Muscle of arm (tissue), 12 donors: ENCODE measurements around the gene KNDC1. TPM values are rescaled to one million over a fixed set of nuclear protein-coding genes. Genes with fewer than 3 reads are reported as not detected.

ENCODE experiments used
- DNase-seq: peaks from one replicate; pipeline ENCODE4 v3.0.0-alpha.2; 2013
- polyA plus RNA-seq, 12 donors: library from polyadenylated mRNA; unstranded; fragments of 120-200 nt; gene quantifications; one replicate each; pipeline ENCODE4 v1.2.1, GENCODE V29; 2013; ENCODE audit not compliant: insufficient read length in 12 of 12

The KNDC1 gene
- polyA plus RNA-seq, 12 donors, result 1.8 to 10.1 (median 5.3) TPM; not detected in 1

DNA sequence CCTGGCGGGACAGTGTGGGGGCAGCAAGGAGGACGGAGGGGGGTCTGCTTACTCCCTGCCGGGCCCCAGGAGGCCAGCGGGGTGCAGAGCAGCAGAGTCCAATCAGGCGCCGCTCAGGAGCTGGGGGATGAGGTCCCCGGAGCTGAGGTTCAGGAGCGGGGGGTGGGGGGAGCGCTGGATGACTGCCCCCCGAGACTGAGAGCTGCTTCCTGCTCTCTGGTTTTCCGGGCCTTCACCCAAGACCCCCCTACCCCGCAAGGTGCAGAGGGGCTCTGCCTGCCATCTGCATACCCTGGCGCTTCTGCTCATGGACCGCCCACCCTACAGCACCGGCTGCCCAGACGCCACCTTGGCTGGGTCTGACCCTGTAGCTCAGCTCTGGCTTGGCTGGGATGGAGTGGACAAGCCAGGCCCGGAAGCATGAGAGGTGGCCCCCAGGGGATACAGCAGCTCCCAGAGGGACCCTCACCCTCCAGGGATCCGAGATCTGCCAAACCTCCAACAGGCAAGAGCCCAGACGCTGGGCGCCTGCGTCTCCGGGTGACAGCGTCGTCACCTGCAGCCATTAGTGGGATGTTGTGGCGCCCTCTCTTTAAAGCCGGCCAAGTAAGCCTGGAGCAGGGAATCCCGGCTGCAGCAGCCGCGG, 930 bp downstream of the KNDC1 start:
- no peak for DNase-seq

DNA sequence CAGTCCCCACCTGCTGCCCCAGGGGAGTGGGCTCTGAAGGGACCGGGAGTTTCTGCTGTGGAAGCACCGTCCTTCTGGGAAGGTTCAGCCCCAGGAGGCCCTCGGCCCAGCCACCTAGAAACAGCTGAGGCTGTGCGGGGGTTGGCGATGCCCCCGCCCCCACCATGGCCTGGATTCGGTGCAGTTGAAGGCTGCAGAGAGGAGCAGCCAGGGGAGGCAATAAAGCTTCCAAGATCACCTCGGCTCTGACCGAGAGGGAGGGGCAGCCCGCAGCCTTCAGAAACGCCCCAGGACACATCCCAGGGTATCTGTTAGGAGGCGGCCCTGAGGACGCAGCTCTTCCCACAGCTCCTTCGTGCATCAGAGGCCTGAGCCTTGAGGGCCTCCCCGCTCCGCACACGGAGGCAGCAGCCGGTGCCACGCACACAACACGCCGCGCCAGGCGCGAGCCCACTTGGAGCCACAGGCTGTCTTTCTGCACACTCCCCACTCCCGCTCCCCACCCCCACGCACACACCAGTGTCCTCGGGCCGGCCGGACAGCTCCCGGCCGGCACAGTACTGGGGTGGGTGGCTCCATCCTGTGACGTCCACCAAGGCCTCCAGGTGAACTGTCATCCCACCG, 1.6 kb downstream of the KNDC1 start:
- DNase-seq, result no peak

DNA sequence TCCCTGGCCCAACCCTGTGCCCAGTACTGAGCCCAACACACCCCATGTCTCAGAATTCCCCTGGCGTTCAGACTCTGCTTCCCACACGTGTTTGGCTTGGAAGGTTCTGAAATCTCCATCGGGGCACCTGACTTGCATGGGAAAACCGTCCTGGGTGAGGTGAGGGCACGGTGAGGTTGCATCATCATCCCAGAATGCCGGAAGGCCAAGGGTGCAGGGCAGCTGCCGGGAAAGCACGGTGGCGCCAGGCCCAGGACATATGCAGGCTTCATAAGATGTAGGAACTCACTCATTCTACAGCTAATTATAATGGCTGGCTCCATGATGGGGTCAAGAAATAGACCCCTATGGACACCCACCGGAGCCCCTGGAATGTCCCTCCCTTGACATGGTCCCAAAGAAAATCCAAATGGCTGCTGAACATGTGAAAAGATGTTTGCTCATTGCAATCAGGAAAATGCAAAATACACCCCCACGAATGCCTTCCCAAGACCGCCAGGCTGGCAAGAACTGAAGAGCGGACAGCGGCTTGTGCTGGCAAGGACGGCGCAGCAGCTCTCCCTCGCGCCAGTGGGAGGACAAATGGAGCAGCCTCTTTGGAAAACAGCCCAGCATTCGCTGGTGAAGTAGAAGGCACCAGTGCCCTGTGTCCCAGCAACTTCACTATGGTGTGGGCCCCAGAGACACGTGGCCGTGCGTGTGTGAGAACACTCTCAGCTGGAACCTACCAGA, 2.3 kb downstream of the KNDC1 start:
- no peak for DNase-seq

DNA sequence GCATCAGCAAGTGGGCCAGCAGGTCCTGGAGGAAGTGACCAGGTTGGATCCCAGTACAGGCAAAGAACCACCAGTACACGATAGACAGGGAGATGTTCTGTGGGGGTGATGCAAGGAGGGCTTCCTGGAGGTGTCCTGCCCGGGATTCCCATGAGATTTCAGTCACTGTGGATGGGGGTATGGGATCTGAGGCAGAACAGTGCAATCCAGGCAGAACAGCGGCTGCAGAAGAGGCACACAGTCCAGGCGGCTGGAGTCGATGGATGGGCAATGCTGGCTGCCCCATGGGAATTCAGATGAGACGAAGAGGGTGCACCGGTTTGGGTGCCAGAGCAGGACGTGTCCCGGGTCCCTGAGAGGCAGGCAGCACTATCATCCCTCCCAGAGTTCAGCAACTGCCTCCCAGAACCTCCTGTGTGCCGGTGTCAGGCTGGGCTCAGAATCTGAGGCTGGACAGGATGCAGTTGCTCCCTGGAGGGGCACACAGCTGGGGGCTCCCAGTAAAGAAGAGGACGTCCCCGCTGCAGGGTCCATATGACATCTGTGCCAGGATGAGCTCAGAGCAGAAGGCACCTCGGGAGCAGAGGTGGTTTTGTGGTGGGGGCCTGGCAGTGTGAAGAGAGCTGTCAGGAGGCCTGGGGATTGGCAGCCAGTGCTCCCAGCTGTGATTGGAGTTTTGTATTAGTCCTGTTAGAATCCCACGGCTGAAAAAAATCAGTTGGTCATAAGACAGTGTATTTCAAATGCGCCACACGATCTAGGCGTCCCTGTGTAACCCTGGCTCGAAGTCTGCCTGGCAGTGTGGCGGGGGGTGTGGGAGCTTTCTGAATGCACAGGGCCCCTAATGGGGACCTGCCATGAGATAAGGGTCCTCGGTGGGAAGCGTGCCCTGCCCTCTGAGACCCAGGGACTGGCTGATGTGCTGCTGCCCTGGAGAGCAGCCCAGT, 3.2 kb downstream of the KNDC1 start:
- DNase-seq, result no peak

DNA sequence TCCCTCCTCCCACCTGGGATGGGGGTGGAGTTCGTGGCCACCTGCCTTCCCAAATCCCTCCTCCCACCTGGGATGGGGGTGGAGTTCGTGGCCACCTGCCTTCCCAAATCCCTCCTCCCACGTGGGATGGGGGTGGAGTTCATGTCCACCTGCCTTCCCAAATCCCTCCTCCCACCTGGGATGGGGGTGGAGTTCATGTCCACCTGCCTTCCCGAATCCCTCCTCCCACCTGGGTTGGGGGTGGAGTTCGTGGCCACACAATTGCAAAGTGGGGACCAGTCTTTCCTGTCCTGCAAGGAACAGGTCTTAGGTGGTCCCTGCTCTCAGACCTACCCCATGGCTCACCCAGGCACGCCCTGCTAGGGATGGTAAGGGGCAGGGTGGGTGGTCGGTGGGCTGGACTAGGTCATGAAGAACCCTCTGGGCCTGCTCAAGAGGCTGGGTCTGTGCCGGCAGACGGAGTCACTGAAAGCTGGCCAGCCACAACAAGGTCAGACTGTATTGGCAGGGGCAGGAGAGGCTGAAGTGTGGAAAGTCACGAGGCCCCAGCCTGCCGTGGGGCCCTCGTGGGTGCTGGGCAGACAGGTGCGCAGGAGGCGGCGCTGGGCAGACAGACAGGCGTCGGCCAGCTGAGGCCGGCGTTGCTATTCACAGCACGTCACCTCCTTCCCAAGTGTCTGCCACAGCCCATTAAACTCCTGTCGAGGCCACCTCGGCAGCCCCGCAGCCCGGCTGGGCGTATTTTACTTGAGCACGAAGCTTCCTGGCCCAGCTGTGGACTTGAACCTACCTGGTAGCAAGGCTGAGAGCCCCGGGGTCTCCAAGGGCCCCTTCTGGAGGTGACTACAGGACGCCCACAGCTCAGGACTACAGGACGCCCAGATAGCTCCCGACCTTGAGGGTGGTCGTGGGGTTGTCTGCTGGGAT, 4.1 kb downstream of the KNDC1 start:
- DNase-seq, result no peak

DNA sequence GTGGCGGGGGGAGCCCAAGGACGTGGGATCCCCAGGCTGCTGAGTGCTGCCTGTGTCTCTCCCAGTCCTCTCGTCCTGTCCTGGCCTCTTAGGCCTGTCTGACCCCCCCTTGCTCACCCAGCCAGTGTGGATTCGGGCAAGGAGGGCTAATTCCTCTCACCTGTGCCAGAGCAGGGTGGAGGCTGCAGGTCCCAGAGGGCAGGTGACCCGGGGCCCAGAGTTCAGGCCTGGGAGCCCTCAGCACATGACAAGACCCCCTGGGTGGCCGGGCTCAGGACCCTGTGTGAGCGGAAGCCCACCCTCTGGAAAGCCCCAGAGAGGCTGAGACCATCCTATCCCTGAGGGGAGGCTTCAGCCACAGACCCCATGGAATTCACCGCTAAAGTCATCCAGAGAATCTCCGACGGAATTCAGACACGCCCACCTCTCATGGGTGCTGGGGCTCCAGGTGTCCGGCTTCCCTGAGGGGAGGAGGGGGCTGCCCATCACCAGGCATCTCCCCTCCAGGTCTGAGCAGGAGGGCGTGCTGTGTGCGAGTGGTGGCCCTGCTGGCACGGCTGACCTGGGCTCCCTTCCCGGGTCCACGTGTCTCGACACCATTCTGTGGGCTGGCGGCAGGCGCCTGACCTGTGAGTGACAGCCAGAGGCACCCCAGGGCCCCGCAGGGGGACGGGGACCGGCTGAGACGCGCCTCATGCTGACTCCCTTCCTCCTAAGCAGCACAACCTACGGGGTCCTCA, 5.0 kb downstream of the KNDC1 start:
- DNase-seq, result no peak

DNA sequence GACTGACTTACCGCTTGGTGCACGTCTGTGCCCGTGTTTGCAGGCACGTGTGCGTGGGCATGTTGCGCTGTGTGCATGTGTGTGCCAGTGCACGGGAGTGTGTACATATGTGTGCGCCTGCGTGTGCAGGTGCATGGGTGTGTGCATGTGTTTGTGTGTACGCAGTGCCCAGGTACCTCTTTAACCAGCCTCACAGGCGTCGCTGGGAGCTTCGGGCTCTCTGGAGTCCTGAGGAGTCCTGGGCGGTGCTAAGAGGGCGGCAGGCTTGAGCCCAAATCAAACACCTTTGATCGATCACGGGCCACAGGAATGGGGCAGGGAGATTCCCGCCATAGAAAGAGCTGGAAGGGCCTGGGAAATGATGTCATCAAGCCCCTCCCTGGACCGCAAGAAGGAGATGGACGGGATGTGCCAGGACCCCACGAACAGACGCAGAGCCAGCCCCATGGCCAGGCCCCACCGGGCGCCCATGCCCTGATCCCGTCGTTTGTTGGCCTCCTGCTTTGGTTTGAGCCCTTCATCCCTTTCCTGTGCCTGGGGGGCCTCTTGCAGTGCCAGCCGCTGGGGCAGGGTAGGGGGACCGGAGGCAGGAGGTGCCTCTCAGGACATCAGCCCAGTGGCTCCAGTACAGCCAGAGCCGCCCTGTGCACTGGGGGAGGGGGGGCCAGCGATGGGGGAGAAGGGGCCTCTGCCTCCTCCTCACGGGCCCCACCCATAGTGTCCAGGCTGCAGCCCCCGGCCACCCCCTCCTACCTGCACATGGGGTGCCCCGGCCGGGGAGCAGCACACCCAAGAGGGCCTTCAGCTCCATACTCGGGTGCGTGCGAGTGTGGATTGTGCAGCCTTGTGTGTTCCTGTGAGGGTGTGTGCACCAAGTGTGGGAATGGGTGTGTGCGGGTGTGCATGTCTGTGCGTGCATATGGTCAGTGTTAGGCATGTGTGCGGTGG, 5.8 kb downstream of the KNDC1 start:
- DNase-seq, result no peak

DNA sequence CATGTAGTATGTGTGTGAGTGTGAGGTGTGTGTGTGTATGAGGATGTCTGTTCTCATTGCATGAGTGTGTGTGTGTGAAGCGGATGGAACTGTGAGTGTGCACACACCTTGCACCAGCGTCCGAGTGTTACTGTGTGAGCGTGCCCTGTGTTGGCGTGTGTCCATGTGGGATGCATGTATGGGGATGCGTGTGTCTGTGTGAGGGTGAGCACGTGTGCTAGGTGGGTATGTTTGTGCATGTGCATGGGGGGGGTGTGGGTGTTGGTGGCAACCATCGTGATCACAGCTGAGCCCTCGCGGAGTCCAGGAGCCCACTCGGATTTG, 6.4 kb downstream of the KNDC1 start:
- no peak for DNase-seq

DNA sequence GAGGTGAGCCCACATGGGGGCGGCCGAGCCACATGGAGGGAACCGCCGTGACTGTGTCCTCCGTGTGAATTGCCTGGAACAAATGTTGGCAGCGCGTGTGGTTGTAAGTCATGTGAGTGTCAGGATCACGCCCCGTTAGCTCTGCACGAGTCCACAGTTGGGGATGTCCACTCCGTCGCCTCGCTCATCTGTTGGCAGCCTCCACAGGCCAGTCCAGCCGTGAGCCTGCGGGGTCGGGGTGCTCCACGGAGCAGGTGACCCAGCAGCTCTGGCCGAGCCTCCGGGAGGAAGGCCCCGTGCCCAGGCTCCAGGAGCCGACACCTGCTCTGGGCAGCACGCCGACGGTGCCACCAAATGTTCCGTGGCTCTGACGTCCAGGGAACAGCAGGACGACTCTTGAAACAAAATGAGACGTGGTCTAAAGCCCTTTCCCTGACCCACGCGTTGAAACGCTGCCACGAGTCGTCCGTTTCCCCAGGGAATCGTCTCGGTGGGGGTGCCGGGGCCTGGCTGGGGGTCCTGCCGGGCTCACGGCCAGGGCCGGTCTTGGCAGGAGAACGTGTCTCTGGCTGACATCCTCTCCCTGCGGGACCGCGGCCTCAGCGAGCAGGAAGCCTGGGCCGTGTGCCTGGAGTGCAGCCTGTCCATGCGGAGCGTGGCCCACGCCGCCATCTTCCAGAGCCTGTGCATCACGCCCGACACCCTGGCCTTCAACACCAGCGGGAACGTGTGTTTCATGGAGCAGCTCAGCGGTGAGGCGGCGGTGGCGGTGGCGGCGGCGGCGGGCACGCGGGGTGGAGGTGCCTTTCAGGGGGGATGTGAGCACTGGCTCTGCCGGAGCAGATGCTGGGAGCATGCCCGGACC, 7.0 kb downstream of the KNDC1 start:
- DNase-seq, result peak; percentile 54

DNA sequence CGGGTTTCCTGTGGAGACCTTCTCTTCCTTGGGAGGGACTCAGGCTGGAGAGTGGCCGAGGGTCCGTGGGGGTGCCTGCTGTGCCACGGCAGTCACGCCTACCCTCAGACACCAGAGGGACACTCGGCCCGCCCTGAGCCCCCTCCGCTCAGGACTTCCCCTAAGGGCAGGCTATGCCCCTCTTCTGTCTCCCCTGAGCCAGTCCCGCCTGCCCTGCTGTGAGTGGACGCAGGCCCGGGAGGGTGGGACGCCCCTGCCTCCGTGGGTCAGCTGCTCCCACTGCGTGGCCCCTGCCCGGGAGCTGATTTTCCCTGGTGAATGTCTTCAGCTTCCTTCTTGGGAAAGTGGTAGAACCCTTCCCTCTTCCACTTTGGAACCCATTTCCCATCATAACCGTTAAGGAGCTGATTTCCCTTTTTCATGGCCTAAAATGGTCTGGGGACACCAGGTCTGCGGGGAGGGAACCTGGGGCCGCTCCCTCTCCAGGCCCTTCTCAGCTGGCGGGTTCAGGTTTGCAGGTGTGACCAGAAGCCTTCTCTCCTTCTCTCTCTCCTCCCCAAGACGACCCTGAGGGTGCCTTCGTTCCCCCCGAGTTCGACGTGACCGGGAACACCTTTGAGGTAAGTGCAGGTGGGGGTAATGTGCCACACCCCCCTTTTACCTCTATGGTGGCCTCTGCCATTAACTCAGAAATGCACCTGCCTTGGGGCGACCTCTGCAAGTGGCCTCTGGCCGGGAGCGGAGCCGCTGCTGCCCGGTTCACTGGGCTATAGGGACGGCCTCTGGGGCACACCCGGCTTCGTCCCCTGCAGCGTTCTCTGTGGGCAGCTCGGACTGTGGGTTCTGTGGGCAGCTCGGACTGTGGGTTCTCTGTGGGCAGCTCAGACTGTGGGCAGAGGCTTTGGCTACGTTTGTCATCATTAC, 7.9 kb downstream of the KNDC1 start:
- no peak for DNase-seq

DNA sequence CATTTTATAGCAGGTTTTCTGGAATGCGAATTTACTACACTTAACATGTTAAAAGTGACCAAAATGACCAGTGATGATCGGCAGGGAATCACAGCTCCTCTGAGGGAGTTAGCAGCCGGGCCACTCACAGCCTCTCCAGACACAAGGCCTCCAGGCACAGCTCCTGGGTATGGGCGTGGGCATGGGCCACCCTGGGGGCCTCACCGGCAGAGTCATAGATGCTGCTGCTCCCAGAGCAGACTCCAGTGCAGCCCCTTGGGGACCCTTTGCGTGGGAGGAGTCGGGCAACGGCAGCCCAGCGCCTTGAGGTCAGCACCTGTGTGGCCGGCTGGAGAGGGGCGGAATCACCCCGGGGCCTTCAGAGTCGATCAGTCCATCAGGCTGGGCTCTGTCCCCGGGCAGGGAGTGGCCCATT, 8.6 kb downstream of the KNDC1 start:
- DNase-seq, result no peak

DNA sequence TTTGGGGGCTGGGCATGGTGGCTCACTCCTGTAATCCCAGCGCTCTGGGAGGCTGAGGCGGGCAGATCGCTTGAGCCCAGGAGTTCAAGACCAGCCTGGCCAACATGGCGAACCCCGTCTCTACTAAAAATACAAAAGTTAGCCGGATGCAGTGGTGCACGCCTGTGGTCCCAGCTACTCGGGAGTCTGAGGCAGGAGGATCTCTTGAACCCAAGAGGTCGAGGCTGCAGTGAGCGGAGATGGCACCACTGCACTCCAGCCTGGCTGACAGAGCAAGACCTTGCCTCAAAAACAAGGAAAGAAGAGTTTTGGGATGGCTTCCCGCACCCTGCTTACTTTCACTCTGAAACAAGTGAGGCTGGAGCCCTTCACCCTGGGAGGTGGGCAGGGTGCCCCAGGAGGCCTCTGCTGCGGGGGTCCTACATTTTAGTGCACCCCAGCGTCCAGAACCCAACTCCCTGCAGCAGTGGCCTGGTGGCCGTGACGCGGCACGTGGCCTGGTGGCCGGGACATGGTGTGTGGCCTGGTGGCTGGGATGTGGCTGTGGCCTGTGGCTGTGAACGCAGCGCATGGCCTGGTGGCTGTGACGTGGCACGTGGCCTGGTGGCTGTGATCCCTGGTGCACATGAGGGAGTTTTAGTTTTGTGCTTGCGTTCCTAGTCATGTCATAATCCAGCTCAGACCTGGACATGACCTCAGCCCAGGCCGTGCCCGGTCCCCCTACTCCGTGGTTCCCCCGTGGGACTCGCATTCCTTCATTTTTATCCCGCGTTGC, 9.3 kb downstream of the KNDC1 start:
- DNase-seq, result no peak

DNA sequence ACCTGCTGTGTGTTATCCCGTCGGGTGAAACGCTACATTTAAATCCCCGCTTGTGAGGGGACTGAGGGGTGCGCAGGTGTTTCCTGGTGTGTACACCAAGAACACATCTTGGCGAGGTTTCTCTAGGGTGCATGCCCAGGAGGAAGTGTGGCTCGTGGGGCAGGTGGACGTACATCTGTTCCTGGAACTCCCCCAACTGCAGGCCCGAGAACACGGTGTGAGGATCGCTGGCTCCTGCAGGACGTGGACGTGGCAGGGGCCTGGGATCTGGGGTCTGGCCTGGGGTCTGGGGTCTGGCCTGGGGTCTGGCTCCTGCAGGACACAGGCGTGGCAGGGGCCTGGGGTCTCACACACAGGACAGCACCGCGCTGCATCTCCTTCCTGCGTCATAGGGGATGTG, 10.1 kb downstream of the KNDC1 start:
- no peak for DNase-seq

DNA sequence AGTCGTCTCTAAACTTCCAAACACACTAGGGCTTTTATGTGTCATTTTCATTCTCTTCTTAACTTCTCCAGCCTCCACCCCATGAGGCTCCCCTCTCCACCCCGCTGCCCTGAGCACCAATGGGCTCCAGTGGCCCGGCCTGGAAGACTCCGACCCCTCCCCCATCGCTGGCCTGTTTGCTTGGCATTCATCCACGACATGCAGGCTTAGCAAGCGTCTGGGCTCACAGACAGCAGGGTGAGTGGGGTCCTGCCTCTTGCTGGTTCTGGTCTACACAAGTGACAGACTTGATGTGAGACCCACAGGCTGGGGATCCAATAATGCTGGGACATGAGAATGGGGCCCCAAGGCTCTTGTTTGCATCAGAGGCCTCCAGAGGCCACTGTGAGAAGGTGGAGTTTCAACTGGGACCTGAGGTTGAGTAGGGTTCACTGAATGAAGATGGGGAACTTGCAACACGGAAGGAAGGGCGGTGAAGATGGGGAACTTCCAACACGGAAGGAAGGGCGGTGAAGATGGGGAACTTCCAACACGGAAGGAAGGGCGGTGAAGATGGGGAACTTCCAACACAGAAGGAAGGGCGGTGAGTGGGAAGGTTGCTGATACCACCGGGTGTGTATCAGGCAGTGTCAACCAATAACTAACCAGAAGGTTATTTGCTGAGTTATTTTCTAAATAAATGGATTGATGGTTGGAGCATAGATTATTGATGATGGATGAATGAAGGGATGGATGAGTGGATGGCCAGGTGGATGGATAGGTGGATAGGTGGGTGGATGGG, 14.0 kb downstream of the KNDC1 start:
- DNase-seq, result no peak

DNA sequence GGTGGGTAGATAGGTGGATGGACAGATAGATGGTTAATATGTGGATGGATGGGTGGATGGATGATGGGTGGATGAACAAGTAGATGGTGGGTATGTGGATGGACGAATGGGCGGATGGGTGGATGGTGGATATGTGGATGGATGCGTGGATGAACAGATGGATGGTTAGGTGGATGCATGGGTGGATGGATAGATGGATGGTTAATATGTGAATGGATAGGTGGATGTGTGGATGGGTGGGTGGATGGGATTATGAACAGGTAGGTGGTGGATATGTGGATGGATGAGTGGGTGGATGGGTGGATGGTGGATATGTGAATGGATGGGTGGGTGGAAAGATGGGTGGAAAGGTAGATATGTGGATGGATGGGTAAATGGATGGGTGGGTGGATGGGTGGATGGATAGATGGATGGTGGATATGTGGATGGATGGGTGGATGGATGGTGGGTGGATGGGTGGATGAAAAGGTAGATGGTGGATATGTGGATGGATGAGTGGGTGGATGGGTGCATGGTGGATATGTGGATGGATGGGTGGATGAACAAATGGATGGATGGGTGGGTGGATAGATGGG, 14.8 kb downstream of the KNDC1 start:
- no peak for DNase-seq
